ENCODE results near the gene DYRK4.
A peak's percentile ranks its signal among the peaks of the same experiment; 100 is the strongest.
"Not testable (repeated sequence)": the region's sequence is repeated elsewhere in the genome, so short reads cannot be mapped to it uniquely, and the experiment has no call there.

Gene DYRK4, protein sequence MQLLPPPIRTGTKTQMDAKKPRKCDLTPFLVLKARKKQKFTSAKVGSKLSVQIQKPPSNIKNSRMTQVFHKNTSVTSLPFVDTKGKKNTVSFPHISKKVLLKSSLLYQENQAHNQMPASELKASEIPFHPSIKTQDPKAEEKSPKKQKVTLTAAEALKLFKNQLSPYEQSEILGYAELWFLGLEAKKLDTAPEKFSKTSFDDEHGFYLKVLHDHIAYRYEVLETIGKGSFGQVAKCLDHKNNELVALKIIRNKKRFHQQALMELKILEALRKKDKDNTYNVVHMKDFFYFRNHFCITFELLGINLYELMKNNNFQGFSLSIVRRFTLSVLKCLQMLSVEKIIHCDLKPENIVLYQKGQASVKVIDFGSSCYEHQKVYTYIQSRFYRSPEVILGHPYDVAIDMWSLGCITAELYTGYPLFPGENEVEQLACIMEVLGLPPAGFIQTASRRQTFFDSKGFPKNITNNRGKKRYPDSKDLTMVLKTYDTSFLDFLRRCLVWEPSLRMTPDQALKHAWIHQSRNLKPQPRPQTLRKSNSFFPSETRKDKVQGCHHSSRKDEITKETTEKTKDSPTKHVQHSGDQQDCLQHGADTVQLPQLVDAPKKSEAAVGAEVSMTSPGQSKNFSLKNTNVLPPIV

DNA sequence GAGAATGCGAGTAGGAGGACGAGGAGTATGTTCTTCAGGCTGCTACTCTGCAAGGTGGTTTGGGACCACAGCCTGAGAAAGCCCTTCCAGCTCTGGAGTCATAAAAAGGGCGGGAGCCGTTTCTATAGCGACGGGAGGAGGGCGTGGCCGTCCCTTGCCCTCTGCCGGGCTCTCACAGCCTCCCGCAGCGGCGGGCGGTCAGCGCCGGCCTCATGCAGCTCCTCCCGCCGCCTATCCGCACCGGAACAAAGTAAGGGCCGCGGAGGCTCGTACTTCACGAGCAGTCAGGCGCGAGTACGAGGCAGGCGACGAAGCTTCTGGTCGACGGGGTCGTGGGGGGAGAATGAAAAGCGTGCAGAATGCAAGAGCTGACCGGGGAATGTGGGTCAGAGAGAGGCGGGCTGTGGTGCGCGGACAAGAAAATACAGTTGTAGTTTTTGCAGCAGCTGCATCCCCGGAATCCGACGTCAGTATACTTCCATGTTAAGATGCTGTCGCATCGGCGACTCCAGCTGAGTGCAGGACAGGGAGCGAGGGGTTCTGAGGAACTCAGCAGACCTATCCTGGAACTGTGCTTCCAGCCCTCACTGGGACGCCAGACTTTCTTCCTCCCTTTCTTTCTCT is at the start of gene DYRK4:
Gene DYRK4 (plus strand): TSS at position 175 of the 624 bp plus-strand sequence. CDS start 38 bp downstream, at position 213.
- Mint-ChIP-seq H3K4me1 (ENCODE audit: low read depth) (peaks cover 15% of the 10 kb centered on the region), H3K9me3 (no peaks in the 10 kb centered on the region), H3K27me3 (ENCODE audit: low read depth) (peaks cover 4% of the 10 kb centered on the region), H3K4me3 (peak within 1 kb of the TSS; percentile 37), H3K36me3 (ENCODE audit: low read depth) (peaks cover 16% of the 10 kb centered on the region), H3K27ac (no peak within 1 kb of the TSS)
- DNase-seq (ENCODE audit: low spot score): no peak

DNA sequence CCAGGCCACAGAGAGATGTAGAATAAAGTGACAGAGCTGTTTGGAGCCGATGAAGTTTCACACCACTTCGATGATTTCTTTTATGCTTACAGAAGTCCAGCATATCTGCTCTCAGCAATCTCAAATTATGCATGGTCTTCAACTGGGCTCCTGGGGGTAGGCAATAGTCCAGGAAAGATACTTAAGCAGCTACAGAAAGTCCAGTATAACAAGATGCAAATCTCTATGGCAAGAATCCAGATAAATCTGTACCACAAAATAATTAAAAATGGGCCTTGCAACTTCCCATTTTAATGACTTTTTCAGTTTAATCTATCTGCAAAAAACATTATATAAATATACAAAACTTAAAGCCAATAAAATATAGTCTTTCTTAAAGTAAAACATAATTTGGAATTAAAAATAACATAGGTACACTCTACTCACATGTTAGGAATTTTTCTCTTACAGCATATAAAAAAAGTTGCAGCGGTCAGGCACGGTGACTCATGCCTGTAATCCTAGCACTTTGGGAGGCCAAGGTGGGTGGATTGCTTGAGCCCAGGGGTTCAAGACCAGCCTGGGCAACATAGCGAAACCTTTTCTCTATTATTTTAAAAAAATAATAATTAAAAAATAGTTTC is 43.8 kb upstream of the DYRK4 start:
- no peak for DNase-seq (ENCODE audit: low spot score)
- Mint-ChIP-seq H3K4me3 (no peak overlapping the region), H3K9me3 (no peaks in the 10 kb centered on the region), H3K27ac (no peak overlapping the region), H3K4me1 (ENCODE audit: low read depth) (no peaks in the 10 kb centered on the region), H3K36me3 (ENCODE audit: low read depth) (peaks cover 23% of the 10 kb centered on the region), H3K27me3 (ENCODE audit: low read depth) (no peaks in the 10 kb centered on the region)

DNA sequence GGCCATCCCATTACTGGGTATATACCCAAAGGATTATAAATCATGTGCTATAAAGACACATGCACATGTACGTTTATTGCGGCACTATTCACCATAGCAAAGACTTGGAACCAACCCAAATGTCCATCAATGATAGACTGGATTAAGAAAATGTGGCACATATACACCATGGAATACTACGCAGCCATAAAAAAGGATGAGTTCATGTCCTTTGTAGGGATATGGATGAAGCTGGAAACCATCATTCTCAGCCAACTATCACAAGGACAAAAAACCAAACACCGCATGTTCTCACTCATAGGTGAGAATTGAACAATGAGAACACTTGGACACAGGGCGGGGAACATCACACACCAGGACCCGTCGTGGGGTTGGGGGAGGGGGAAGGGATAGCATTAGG is 38.6 kb upstream of the DYRK4 start:
- not testable (repeated sequence) for H3K27ac Mint-ChIP-seq; H3K4me3 Mint-ChIP-seq; H3K27me3 Mint-ChIP-seq (ENCODE audit: low read depth); H3K4me1 Mint-ChIP-seq (ENCODE audit: low read depth); DNase-seq (ENCODE audit: low spot score); H3K9me3 Mint-ChIP-seq
- H3K36me3 Mint-ChIP-seq (ENCODE audit: low read depth): peaks cover 23% of the 10 kb centered on the region

DNA sequence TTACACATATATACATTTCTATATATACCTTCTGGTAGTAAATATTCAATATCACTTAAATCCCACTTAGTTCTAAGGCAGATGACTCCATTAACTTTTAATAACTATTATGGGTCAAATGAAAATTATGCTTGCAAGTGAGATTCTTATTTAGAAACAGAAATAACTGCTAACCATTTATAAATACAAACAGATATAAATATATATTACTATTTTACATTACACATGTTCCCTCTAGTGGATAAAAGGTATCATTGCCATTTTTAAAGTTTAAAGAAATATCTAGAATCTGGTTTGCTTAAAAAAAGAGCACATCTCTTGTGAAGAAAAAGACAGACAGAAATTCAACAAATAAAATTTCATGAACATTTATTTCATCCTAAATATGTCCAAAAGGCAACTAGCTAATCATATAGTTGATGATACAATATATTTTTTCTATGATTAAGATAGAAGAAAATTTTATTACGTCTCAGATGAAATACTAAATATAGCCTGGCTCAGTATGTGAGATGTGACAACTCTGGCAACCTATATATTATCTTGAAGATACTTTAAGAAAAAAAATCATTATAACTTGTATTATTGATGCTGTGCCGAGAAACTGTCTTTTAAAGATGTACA is 35.0 kb upstream of the DYRK4 start:
- DNase-seq (ENCODE audit: low spot score): no peak
- no peaks in the 10 kb centered on the region for H3K9me3 Mint-ChIP-seq
- H3K36me3 Mint-ChIP-seq (ENCODE audit: low read depth): peaks cover 26% of the 10 kb centered on the region
- no peak overlapping the region for H3K4me3 Mint-ChIP-seq
- H3K27ac Mint-ChIP-seq: no peak overlapping the region
- H3K27me3 Mint-ChIP-seq (ENCODE audit: low read depth): no peaks in the 10 kb centered on the region
- H3K4me1 Mint-ChIP-seq (ENCODE audit: low read depth): peaks cover 3% of the 10 kb centered on the region

DNA sequence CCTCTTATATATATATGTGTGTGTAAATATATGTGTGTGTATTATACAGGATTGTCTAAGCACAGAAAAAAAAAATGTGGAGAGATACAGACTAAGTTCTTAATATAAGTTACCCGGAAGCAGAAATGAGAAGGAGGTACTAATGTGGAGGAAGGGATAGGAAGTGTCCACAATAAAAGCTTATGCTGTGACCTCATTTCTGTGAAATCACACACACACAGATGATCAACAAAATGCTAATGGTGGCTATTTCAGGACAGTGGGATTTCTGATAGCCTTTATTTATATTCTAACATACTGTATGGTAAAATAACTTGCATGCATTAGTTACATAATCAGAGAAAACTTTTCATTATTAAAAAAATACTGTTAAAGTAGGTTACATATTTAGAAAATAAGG is 31.8 kb upstream of the DYRK4 start:
- no peak for DNase-seq (ENCODE audit: low spot score)
- H3K4me3 Mint-ChIP-seq: no peak overlapping the region
- H3K4me1 Mint-ChIP-seq (ENCODE audit: low read depth): peaks cover 3% of the 10 kb centered on the region
- peaks cover 12% of the 10 kb centered on the region for H3K36me3 Mint-ChIP-seq (ENCODE audit: low read depth)
- no peaks in the 10 kb centered on the region for H3K9me3 Mint-ChIP-seq
- H3K27me3 Mint-ChIP-seq (ENCODE audit: low read depth): no peaks in the 10 kb centered on the region
- H3K27ac Mint-ChIP-seq: no peak overlapping the region

DNA sequence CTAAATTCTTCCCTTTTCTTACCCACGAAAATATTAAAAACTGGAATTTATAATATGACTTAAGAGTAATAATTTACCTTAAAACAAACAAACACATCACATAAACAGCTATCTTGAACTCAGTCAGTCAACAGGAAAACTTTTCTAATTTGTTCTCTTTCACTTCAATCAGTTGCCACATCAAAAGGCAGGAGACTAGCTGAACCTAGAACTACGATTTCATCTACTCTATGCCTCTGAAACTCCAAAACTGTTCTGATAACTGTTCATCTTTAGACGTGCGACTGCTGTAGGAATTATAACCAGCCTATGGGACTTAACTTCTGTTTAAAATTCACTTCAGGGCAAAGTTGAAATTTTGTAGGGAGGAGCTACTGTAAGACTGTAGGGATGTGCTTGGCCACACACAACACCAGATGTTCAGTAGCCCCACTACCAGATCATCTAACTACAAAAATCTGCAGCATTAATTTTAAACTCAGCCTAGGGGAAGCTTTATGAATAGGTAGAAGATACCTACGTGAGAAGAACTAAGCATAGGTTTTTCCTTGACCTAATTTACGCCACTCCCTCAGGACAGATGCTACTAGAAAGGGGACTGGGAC is 30.9 kb upstream of the DYRK4 start:
- H3K4me3 Mint-ChIP-seq: no peak overlapping the region
- peaks cover 12% of the 10 kb centered on the region for H3K36me3 Mint-ChIP-seq (ENCODE audit: low read depth)
- peaks cover 3% of the 10 kb centered on the region for H3K4me1 Mint-ChIP-seq (ENCODE audit: low read depth)
- peak overlapping the region; percentile 68 for H3K27ac Mint-ChIP-seq
- DNase-seq (ENCODE audit: low spot score): no peak
- H3K9me3 Mint-ChIP-seq: no peaks in the 10 kb centered on the region
- H3K27me3 Mint-ChIP-seq (ENCODE audit: low read depth): no peaks in the 10 kb centered on the region

DNA sequence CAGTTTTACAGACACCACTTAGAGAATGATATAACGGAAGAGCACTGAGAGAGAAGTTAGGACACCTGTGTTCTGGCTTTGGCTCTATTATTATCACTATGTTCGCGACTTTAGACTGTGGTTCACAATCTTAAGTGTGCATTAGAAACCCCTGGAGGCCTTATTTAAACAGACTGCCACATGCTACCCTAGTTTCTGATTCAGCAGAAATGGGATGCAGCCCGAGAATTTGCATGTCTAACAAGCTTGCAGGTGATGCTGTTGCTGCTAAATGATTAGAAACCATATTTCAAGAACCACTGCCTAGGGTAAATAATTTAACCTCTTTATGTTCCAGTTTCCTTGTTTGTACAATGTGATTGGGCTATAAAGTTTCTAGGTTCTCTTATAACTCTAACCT is 26.9 kb upstream of the DYRK4 start:
- no peak for DNase-seq (ENCODE audit: low spot score)
- Mint-ChIP-seq H3K9me3 (no peaks in the 10 kb centered on the region), H3K27ac (no peak overlapping the region), H3K27me3 (ENCODE audit: low read depth) (no peaks in the 10 kb centered on the region), H3K4me3 (no peak overlapping the region), H3K36me3 (ENCODE audit: low read depth) (peaks cover 7% of the 10 kb centered on the region), H3K4me1 (ENCODE audit: low read depth) (peaks cover 22% of the 10 kb centered on the region)

DNA sequence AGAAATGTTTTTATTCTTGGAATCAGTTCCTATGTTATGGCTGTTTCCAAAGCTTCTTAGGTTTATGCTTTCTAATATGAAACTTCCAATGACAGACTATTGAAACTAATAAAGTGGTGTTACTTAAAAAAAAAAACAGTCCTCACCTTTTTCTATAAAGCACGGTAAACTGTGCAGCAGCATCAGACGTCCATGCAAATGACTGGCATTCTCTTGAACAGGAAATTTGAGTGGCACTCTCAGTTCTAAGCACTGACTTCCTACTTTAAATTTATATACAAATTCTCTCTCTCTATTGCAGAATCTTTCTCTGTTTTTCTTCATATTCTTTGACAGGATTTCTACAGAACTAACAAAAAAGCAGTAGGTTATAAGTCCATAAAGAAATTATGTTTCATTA is 26.1 kb upstream of the DYRK4 start:
- H3K4me1 Mint-ChIP-seq (ENCODE audit: low read depth): peaks cover 22% of the 10 kb centered on the region

DNA sequence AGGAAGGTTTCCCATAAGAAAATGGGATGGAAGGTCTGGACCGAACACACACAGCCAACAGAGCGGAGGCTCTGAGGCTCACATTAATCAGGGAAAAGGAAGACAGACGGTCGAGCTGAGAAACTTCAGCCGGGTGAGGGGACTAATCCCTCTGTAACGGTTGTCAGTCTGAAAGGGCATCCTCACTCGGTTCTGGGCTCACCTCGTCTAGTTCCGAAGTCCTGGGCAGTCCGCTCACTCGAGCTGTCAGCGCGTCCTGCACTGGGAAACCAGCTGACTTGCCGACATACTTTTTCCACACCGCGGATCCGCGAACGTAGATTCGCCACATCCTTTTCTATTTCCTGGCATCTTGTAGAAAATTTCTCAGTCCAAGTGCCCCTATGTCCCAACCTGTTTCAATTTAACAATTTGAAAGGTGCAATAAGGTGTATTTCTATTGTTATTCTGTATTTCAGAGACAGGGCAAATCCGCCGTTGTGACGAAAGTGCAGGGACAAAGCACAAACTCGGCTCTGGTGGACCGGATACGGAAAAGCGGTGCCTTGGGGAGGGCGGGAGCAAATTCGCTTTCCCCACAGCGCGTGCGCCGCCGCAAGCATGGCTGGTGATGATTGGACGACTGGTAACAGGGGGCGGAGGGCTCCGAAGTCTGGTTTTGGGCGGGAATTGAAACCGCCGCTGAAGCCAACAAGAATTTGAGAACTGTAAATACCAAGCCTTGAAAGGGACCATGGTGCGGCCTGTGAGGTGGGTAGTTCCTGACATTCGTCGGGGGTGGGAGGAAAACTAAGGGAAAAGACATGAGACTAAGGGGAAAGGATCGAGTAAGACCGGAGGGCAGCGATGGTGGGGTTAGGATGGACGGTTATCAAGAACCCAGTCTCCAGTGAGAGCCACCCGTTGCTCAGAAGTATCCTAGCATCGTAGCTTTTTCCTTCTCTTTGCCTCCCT is 23.5 kb upstream of the DYRK4 start, which contains the start of gene RAD51AP1:
Gene RAD51AP1 (plus strand): TSS at position 684 of the 954 bp plus-strand sequence. CDS start 50 bp downstream, at position 734.
- Mint-ChIP-seq H3K4me3 (peak within 1 kb of the TSS; percentile 96), H3K9me3 (no peaks in the 10 kb centered on the region), H3K27me3 (ENCODE audit: low read depth) (no peaks in the 10 kb centered on the region), H3K36me3 (ENCODE audit: low read depth) (peaks cover 9% of the 10 kb centered on the region), H3K4me1 (ENCODE audit: low read depth) (peaks cover 31% of the 10 kb centered on the region), H3K27ac (peak within 1 kb of the TSS; percentile 95)
- peak; percentile 94 for DNase-seq (ENCODE audit: low spot score)

More for the DNA sequence above, 26.1 kb upstream of the DYRK4 start:
- no peak overlapping the region for H3K27ac Mint-ChIP-seq
- no peaks in the 10 kb centered on the region for H3K27me3 Mint-ChIP-seq (ENCODE audit: low read depth)
- H3K9me3 Mint-ChIP-seq: no peaks in the 10 kb centered on the region
- no peak overlapping the region for H3K4me3 Mint-ChIP-seq
- peaks cover 5% of the 10 kb centered on the region for H3K36me3 Mint-ChIP-seq (ENCODE audit: low read depth)
- no peak for DNase-seq (ENCODE audit: low spot score)

DNA sequence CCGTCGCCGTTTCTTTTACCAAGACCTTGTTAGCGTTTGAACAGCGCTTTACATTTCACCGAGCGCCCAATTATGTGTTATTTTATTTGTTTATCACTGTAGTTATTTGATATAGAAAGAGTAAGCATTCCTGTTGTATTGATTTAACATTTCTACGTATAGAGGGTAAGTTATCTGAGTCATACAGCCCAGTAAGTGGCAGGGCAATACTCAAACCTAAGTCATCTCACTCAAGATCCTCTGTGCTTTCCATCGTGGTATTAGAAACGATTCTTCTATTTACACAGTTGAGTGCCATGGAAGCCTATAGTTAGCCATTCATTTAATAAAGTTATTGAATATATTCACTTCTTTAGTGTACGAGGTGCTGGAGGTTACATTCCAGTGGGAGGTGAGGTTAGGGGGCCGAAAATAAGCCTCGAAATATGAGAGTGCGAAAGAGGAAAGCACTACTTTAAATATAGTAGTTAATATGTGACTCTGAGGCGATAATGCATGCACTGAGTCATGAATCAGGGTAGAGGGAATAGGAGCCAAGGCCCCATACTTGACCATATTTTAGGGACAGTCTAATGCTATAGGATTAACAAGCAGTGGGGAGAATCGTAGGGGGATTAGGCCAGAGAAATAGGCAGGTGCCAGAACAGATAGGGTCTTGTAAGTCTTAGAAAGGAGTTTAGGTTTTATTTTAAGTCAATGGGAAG is 22.7 kb upstream of the DYRK4 start:
- H3K4me1 Mint-ChIP-seq (ENCODE audit: low read depth): peaks cover 33% of the 10 kb centered on the region
- H3K27me3 Mint-ChIP-seq (ENCODE audit: low read depth): no peaks in the 10 kb centered on the region
- no peaks in the 10 kb centered on the region for H3K9me3 Mint-ChIP-seq
- peaks cover 14% of the 10 kb centered on the region for H3K36me3 Mint-ChIP-seq (ENCODE audit: low read depth)
- H3K4me3 Mint-ChIP-seq: peak overlapping the region; percentile 96
- H3K27ac Mint-ChIP-seq: peak overlapping the region; percentile 95
- DNase-seq (ENCODE audit: low spot score): no peak

DNA sequence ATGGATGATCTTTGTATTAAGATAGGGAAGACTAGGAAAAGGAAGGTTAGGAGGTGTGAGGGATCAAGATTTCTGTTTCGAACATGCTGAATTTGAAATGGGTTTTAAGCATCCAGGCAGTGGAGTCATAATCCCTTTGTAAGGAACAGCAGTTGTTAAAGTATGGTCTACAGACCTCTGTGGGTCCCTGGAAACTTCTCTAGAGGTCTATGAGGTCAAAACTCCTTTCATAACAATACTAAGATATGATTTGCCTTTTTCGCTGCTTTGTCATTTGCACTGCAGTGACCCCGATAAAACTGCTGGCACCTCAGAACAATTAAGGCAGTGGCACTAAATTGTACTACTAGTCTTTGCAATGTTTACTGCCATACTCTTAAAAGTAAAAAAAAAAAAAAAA is 21.8 kb upstream of the DYRK4 start:
- peaks cover 19% of the 10 kb centered on the region for H3K36me3 Mint-ChIP-seq (ENCODE audit: low read depth)
- DNase-seq (ENCODE audit: low spot score): no peak
- H3K9me3 Mint-ChIP-seq: no peaks in the 10 kb centered on the region
- peaks cover 34% of the 10 kb centered on the region for H3K4me1 Mint-ChIP-seq (ENCODE audit: low read depth)
- H3K27me3 Mint-ChIP-seq (ENCODE audit: low read depth): no peaks in the 10 kb centered on the region
- H3K27ac Mint-ChIP-seq: peak overlapping the region; percentile 95
- H3K4me3 Mint-ChIP-seq: peak overlapping the region; percentile 96

DNA sequence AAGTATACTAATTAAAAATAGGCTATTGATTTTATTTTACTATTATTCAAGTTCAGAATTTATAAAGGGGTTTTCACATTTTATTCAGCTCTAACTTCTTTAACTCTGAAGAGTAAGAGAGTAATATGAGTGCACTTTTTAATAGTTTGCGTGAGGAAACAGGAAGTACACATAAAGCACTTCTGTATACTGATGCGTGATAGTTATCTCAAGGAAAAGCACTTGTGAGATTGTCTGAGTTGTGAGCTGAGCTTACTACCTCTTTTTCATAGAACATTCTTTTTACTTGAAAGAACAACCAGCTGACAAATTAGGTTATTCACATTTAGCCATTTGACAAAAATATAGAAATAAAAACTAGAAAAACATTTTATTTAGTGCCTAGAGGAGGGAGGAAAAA is 21.4 kb upstream of the DYRK4 start:
- H3K27ac Mint-ChIP-seq: peak overlapping the region; percentile 49
- H3K4me3 Mint-ChIP-seq: no peak overlapping the region
- H3K9me3 Mint-ChIP-seq: no peaks in the 10 kb centered on the region
- peaks cover 21% of the 10 kb centered on the region for H3K36me3 Mint-ChIP-seq (ENCODE audit: low read depth)
- peaks cover 35% of the 10 kb centered on the region for H3K4me1 Mint-ChIP-seq (ENCODE audit: low read depth)
- no peaks in the 10 kb centered on the region for H3K27me3 Mint-ChIP-seq (ENCODE audit: low read depth)
- DNase-seq (ENCODE audit: low spot score): no peak
